Neural cell (in vitro differentiated cells): ENCODE measurements around the gene OSBPL8. TPM values are rescaled to one million over a fixed set of nuclear protein-coding genes. Genes with fewer than 3 reads are reported as not detected.

Source experiments
- H2AFZ ChIP-seq: fragments of 200-600, 300-800 bp; sonication (generic), shearing (Covaris generic); 2 replicates; pipeline ENCODE4 v1.6.0; 2014; ENCODE audit warnings: low read depth, mild to moderate bottlenecking, antibody characterized with exemption, low read length, moderate library complexity
- H3F3A ChIP-seq: fragments of 200-600 bp; shearing (Covaris generic); 2 replicates; pipeline ENCODE4 v1.6.1; 2016; ENCODE audit warnings: mild to moderate bottlenecking, moderate library complexity, mixed read lengths, antibody characterized with exemption, low read length; ENCODE audit not compliant: insufficient read depth, poor library complexity, severe bottlenecking
- H3K27ac ChIP-seq: fragments of 200-600, 300-800 bp; sonication (generic), shearing (Covaris generic); 2 replicates; pipeline ENCODE4 v1.5.1; 2014; ENCODE audit warnings: mild to moderate bottlenecking, low read length, moderate library complexity
- H3K27me3 ChIP-seq: fragments of 300-800, 200-600 bp; sonication (generic), shearing (Covaris generic); 2 replicates; pipeline ENCODE4 v1.6.0; 2014; ENCODE audit warnings: mild to moderate bottlenecking, low read depth, low read length, moderate library complexity; ENCODE audit not compliant: insufficient read depth
- H3K36me3 ChIP-seq: fragments of 300-800, 200-600 bp; sonication (generic), shearing (Covaris generic); 2 replicates; pipeline ENCODE4 v1.5.1; 2014; ENCODE audit warnings: mild to moderate bottlenecking, antibody characterized with exemption, low read length, moderate library complexity; ENCODE audit not compliant: insufficient read depth
- H3K4me2 ChIP-seq: fragments of 300-800, 200-600 bp; sonication (generic), shearing (Covaris generic); 2 replicates; pipeline ENCODE4 v1.6.0; 2014; ENCODE audit warnings: mild to moderate bottlenecking, low read length
- H3K4me3 ChIP-seq: fragments of 300-800, 200-600 bp; sonication (generic), shearing (Covaris generic); 2 replicates; pipeline ENCODE4 v1.5.1; 2014; ENCODE audit warnings: mild to moderate bottlenecking, low read length, moderate library complexity
- H3K79me2 ChIP-seq: fragments of 200-600 bp; shearing (Covaris generic); replicated peaks from 2 replicates; pipeline ENCODE4 v1.6.0; 2014; ENCODE audit warnings: mild to moderate bottlenecking, low read length, moderate library complexity; ENCODE audit not compliant: insufficient read depth
- H3K9ac ChIP-seq: fragments of 300-800, 200-600 bp; sonication (generic), shearing (Covaris generic); 2 replicates; pipeline ENCODE4 v1.6.1; 2016; ENCODE audit warnings: mild to moderate bottlenecking, low read length, mixed read lengths
- H3K9me2 ChIP-seq: fragments of 200-600 bp; shearing (Covaris generic); 2 replicates; pipeline ENCODE4 v1.6.1; 2016; ENCODE audit warnings: mild to moderate bottlenecking, low read length, mixed read lengths; ENCODE audit not compliant: insufficient read depth
- H3K9me3 ChIP-seq: fragments of 200-600, 300-800 bp; sonication (generic), shearing (Covaris generic); 2 replicates; pipeline ENCODE4 v1.6.1; 2016; ENCODE audit warnings: mild to moderate bottlenecking, mixed run types, low read length, moderate library complexity, mixed read lengths
- H4K20me1 ChIP-seq: fragments of 200-600 bp; shearing (Covaris generic); 2 replicates; pipeline ENCODE4 v1.6.1; 2016; ENCODE audit warnings: mild to moderate bottlenecking, mixed run types; ENCODE audit not compliant: insufficient read depth
- CTCF ChIP-seq: fragments of 450-650 bp; IDR thresholded peaks from 2 replicates; pipeline ENCODE4 v1.5.1; 2014; ENCODE audit warnings: antibody characterized with exemption, mild to moderate bottlenecking, moderate library complexity; ENCODE audit not compliant: poor library complexity, severe bottlenecking
- EP300 ChIP-seq: fragments of 450-650 bp; conservative IDR thresholded peaks from 2 replicates; pipeline ENCODE4 v1.6.1; 2014; ENCODE audit warnings: antibody characterized with exemption, mild to moderate bottlenecking, moderate library complexity; ENCODE audit not compliant: poor library complexity, severe bottlenecking
- EZH2 ChIP-seq: fragments of 200-600, 300-800 bp; shearing (Covaris generic), sonication (generic); IDR thresholded peaks from 2 replicates; pipeline ENCODE4 v1.6.1; 2014; ENCODE audit warnings: antibody characterized with exemption, low read length, borderline replicate concordance, mild to moderate bottlenecking; ENCODE audit not compliant: insufficient read depth, poor library complexity, severe bottlenecking
- MXI1 ChIP-seq: fragments of 450-650 bp; conservative IDR thresholded peaks from 2 replicates; pipeline ENCODE4 v1.6.1; 2014; ENCODE audit warnings: antibody characterized with exemption, mild to moderate bottlenecking; ENCODE audit not compliant: poor library complexity, severe bottlenecking
- POLR2AphosphoS5 ChIP-seq: IDR thresholded peaks from 2 replicates; pipeline ENCODE4 v1.6.1; 2012
- RAD21 ChIP-seq: fragments of 450-650 bp; conservative IDR thresholded peaks from 2 replicates; pipeline ENCODE4 v1.6.1; 2014; ENCODE audit warnings: antibody characterized with exemption, mild to moderate bottlenecking, moderate library complexity
- REST ChIP-seq: IDR thresholded peaks from 2 replicates; pipeline ENCODE4 v1.6.1; 2012; ENCODE audit warnings: borderline replicate concordance
- SMC3 ChIP-seq: fragments of 450-650 bp; conservative IDR thresholded peaks from 2 replicates; pipeline ENCODE4 v1.6.1; 2014; ENCODE audit warnings: antibody characterized with exemption, mild to moderate bottlenecking, moderate library complexity; ENCODE audit not compliant: poor library complexity
- TAF1 ChIP-seq: IDR thresholded peaks from 2 replicates; pipeline ENCODE4 v1.6.1; 2012; ENCODE audit warnings: low read depth
- polyA plus RNA-seq: library from polyadenylated mRNA; depleted of rRNA; stranded (reverse); fragments of >200 nt; gene quantifications from 2 replicates; pipeline ENCODE4 v1.2.3, GENCODE V29; 2014

The OSBPL8 gene
- polyA plus RNA-seq, 1 donor from 2014 or later, result 126 TPM

GRCh38 chr12:76519538-76519937 is 40.0 kb downstream of the OSBPL8 start:
- no peak overlapping the region for H3K4me3 ChIP-seq
- H3F3A ChIP-seq, result no peaks in the 10 kb centered on the region
- H3K9me3 ChIP-seq, result no peaks in the 10 kb centered on the region
- no peak overlapping the region for H3K4me2 ChIP-seq
- no peaks in the 10 kb centered on the region for H3K9me2 ChIP-seq
- no peaks in the 10 kb centered on the region for H3K27me3 ChIP-seq
- TF ChIP-seq TAF1, result no peak
- no peak for TF ChIP-seq CTCF
- no peak for TF ChIP-seq EZH2
- no peak for TF ChIP-seq POLR2AphosphoS5
- TF ChIP-seq SMC3, result no peak
- no peak for TF ChIP-seq RAD21
- no peak for TF ChIP-seq MXI1
- TF ChIP-seq EP300, result no peak
- TF ChIP-seq REST, result no peak
- no peak overlapping the region for H3K27ac ChIP-seq
- no peaks in the 10 kb centered on the region for H3K36me3 ChIP-seq
- H4K20me1 ChIP-seq, result no peaks in the 10 kb centered on the region
- H3K79me2 ChIP-seq, result peaks cover 29% of the 10 kb centered on the region
- H3K9ac ChIP-seq, result no peak overlapping the region
- H2AFZ ChIP-seq, result no peak overlapping the region

- Histone ChIP-seq H3K27me3 (no peaks in the 10 kb centered on the region), H3K36me3 (no peaks in the 10 kb centered on the region), H3F3A (no peaks in the 10 kb centered on the region), H3K79me2 (peaks cover 22% of the 10 kb centered on the region), H3K4me2 (no peak overlapping the region), H3K4me3 (no peak overlapping the region), H4K20me1 (no peaks in the 10 kb centered on the region), H3K27ac (no peak overlapping the region), H3K9me2 (no peaks in the 10 kb centered on the region), H3K9ac (no peak overlapping the region), H2AFZ (no peak overlapping the region), H3K9me3 (no peaks in the 10 kb centered on the region)
- no peak for TF ChIP-seq TAF1
- TF ChIP-seq MXI1, result no peak
Observed at GRCh38 chr12:76518699-76519098, 40.9 kb downstream of the OSBPL8 start.

GRCh38 chr12:76515271-76515670 is 44.3 kb downstream of the OSBPL8 start:
- H4K20me1 ChIP-seq, result no peaks in the 10 kb centered on the region
- no peaks in the 10 kb centered on the region for H3K9me3 ChIP-seq
- H2AFZ ChIP-seq, result no peak overlapping the region
- H3K36me3 ChIP-seq, result no peaks in the 10 kb centered on the region
- H3K79me2 ChIP-seq, result peaks cover 8% of the 10 kb centered on the region
- H3K27ac ChIP-seq, result no peak overlapping the region
- no peaks in the 10 kb centered on the region for H3K27me3 ChIP-seq
- H3K9me2 ChIP-seq, result no peaks in the 10 kb centered on the region
- no peak overlapping the region for H3K4me2 ChIP-seq
- no peak overlapping the region for H3K9ac ChIP-seq
- TF ChIP-seq TAF1 (no peak), CTCF (no peak), SMC3 (no peak), EZH2 (no peak), POLR2AphosphoS5 (no peak), MXI1 (no peak), EP300 (no peak), REST (no peak), RAD21 (no peak)
- no peaks in the 10 kb centered on the region for H3F3A ChIP-seq
- H3K4me3 ChIP-seq, result no peak overlapping the region
